CD4-positive, alpha-beta T cell (primary cell): Measurements from ENCODE around the gene PRX. TPM values are rescaled to one million over a fixed set of nuclear protein-coding genes. Genes with fewer than 3 reads are reported as not detected.

ENCODE experiments used
- ATAC-seq: fragments of 200-7000 bp; cut with Tn5 transposase; one replicate; pipeline ENCODE4 v1.10.0; 2022; ENCODE audit warnings: mild to moderate bottlenecking; ENCODE audit not compliant: poor library complexity
- CTCF ChIA-PET: fragments of 350-600 bp; sonication (Branson Sonifier 250); formaldehyde crosslinking; loops from one replicate; lab custom pipeline; 2021; ENCODE audit warnings: antibody characterized with exemption, inconsistent platforms; lab: Charles Lee
- POLR2A ChIA-PET: fragments of 350-600 bp; sonication (Branson Sonifier 250); formaldehyde crosslinking; loops from one replicate; lab custom pipeline; 2021; ENCODE audit warnings: antibody characterized with exemption, inconsistent platforms; lab: Charles Lee
- DNase-seq, 14 experiments: peaks; one replicate each; pipeline ENCODE4 v3.0.0-alpha.2; 2013 to 2020; ENCODE audit warnings: mixed read lengths in 2 of 14
- H3K27ac ChIP-seq, 2 donors: one replicate each; pipeline versions ENCODE4 v1.5.1 to v1.7.0; 2013; ENCODE audit warnings: low read length in 2 of 2, low read depth in 1 of 2, mild to moderate bottlenecking in 1 of 2
- H3K27me3 ChIP-seq, 2 experiments: 1 replicate in 1 of 2; 2 replicates in 1 of 2; pipeline versions ENCODE4 v1.6.1 to v1.7.0; 2013; ENCODE audit warnings: low read length in 2 of 2, control low read depth in 1 of 2, mild to moderate bottlenecking in 1 of 2, moderate library complexity in 1 of 2; ENCODE audit not compliant: insufficient read depth in 2 of 2, control insufficient read depth in 1 of 2
- H3K36me3 ChIP-seq: one replicate; pipeline ENCODE4 v1.6.1; 2013; ENCODE audit warnings: low read length, control low read depth; ENCODE audit not compliant: insufficient read depth
- H3K4me1 ChIP-seq: one replicate; pipeline ENCODE4 v1.6.1; 2013; ENCODE audit warnings: low read length, control low read depth; ENCODE audit not compliant: insufficient read depth
- H3K4me3 ChIP-seq: one replicate; pipeline ENCODE4 v1.5.1; 2013; ENCODE audit warnings: mild to moderate bottlenecking, low read length, moderate library complexity
- H3K9me3 ChIP-seq, 2 experiments: 1 replicate in 1 of 2; 2 replicates in 1 of 2; pipeline versions ENCODE4 v1.6.1 to v1.7.0; 2013; ENCODE audit warnings: low read length in 2 of 2, mild to moderate bottlenecking in 2 of 2, control low read depth in 1 of 2, moderate library complexity in 1 of 2; ENCODE audit not compliant: control insufficient read depth in 1 of 2, insufficient read depth in 1 of 2
- H3K27ac Mint-ChIP-seq: one replicate; pipeline ENCODE4 v1.8.0; 2020; ENCODE audit warnings: mixed read lengths
- H3K27me3 Mint-ChIP-seq: one replicate; pipeline ENCODE4 v1.8.0; 2021; ENCODE audit warnings: mixed read lengths
- H3K36me3 Mint-ChIP-seq: one replicate; pipeline ENCODE4 v1.8.0; 2021; ENCODE audit warnings: low read depth, mixed read lengths
- H3K4me1 Mint-ChIP-seq: one replicate; pipeline ENCODE4 v1.8.0; 2021; ENCODE audit warnings: low read depth, mixed read lengths
- H3K4me3 Mint-ChIP-seq: one replicate; pipeline ENCODE4 v1.8.0; 2020; ENCODE audit warnings: mild to moderate bottlenecking, mixed read lengths
- H3K9me3 Mint-ChIP-seq: one replicate; pipeline ENCODE4 v1.8.0; 2020; ENCODE audit warnings: mixed read lengths
- CTCF ChIP-seq: fragments of 200-600 bp; IDR thresholded peaks from one replicate; pipeline ENCODE4 v1.8.0; 2022; ENCODE audit warnings: antibody characterized with exemption, mild to moderate bottlenecking
- intact Hi-C, 2 experiments: fragments of 100-400 bp; cut with DNase I in 1 of 2; cut with micrococcal nuclease in 1 of 2; formaldehyde crosslinking; loops; one replicate each; pipeline versions ENCODE4 v1.15.1 to v1.9.0; 2023 to 2025; cut with DNase I, micrococcal nuclease
- total RNA-seq, 174 experiments: library from RNA in 2 of 174; stranded (reverse) in 2 of 174; gene quantifications; one replicate each; pipeline ENCODE4 v1.2.3 and lab custom pipeline; 2021 to 2026

PRX gene
- total RNA-seq, 2 experiments from 2014 or later, result 1.5 TPM

GRCh38 chr19:40415768-40416167 lies 2.6 kb upstream of the PRX start:
- ATAC-seq, result no peak
- no peaks in the 10 kb centered on the region for H3K9me3 Mint-ChIP-seq
- Histone ChIP-seq H3K27me3 (no peaks in the 10 kb centered on the region), H3K9me3 (no peaks in the 10 kb centered on the region), H3K36me3 (no peaks in the 10 kb centered on the region), H3K4me1 (peaks cover 12% of the 10 kb centered on the region), H3K27ac (no peak overlapping the region), H3K4me3 (no peak overlapping the region)
- no peaks in the 10 kb centered on the region for H3K36me3 Mint-ChIP-seq
- intact Hi-C loops, result no loop called here
- no peak for TF ChIP-seq CTCF
- no peak overlapping the region for H3K4me3 Mint-ChIP-seq
- H3K4me1 Mint-ChIP-seq, result peaks cover 10% of the 10 kb centered on the region
- ChIA-PET POLR2A (no interaction called here), CTCF (no interaction called here)
- no peak for DNase-seq
- H3K27ac Mint-ChIP-seq, result no peak overlapping the region
- peaks cover 4% of the 10 kb centered on the region for H3K27me3 Mint-ChIP-seq

- Mint-ChIP-seq H3K27ac (no peak overlapping the region), H3K9me3 (no peaks in the 10 kb centered on the region)
Measured at GRCh38 chr19:40414542-40415535, 1.7 kb upstream of the PRX start.

GRCh38 chr19:40412866-40413265 lies 312 bp downstream of the PRX start:
- intact Hi-C loops, result no loop called here
- peaks cover 4% of the 10 kb centered on the region for H3K27me3 Mint-ChIP-seq
- no peaks in the 10 kb centered on the region for H3K36me3 ChIP-seq
- no peak overlapping the region for H3K4me3 ChIP-seq
- no peaks in the 10 kb centered on the region for H3K9me3 Mint-ChIP-seq
- H3K27ac Mint-ChIP-seq, result no peak overlapping the region
- H3K27me3 ChIP-seq, result no peaks in the 10 kb centered on the region
- no peaks in the 10 kb centered on the region for H3K9me3 ChIP-seq
- ChIA-PET CTCF (no interaction called here), POLR2A (no interaction called here)
- H3K4me3 Mint-ChIP-seq, result no peak overlapping the region
- DNase-seq (no peak), ATAC-seq (no peak)
- H3K4me1 Mint-ChIP-seq, result peaks cover 5% of the 10 kb centered on the region
- TF ChIP-seq CTCF, result no peak
- peaks cover 14% of the 10 kb centered on the region for H3K4me1 ChIP-seq
- no peak overlapping the region for H3K27ac ChIP-seq
- no peaks in the 10 kb centered on the region for H3K36me3 Mint-ChIP-seq

More at GRCh38 chr19:40414542-40415535, 1.7 kb upstream of the PRX start:
- Mint-ChIP-seq H3K36me3 (no peaks in the 10 kb centered on the region), H3K4me3 (no peak overlapping the region), H3K4me1 (peaks cover 8% of the 10 kb centered on the region), H3K27me3 (peaks cover 4% of the 10 kb centered on the region)
- Histone ChIP-seq H3K27me3 (no peaks in the 10 kb centered on the region), H3K4me3 (no peak overlapping the region), H3K9me3 (no peaks in the 10 kb centered on the region), H3K4me1 (peaks cover 7% of the 10 kb centered on the region), H3K36me3 (no peaks in the 10 kb centered on the region), H3K27ac (no peak overlapping the region)
- ChIA-PET POLR2A (interaction anchor here (0.6 kb wide), 1 partner anchor 16 kb away, joined by 3 read pairs; no protein-coding TSS in a partner anchor), CTCF (no interaction called here)
- DNase-seq (no peak), ATAC-seq (no peak)
- TF ChIP-seq CTCF, result no peak
- intact Hi-C loops, result no loop called here
